Measurements from ENCODE around the gene AFF1.

AFF1 gene

GRCh38 chr4:87076690-87077358, 142.0 kb downstream of the AFF1 start:
- Histone ChIP-seq H3K27ac (ENCODE audit: low read depth, low read length) (no peak overlapping the region), H3F3A (ENCODE audit: insufficient read depth) (0 out of 2 replicates have a peak, but pooled peaks cover 6% of the 10 kb centered on the region), H3K9me2 (replicated peaks; ENCODE audit: insufficient read depth, low read length) (no peaks in the 10 kb centered on the region), H3K79me2 (ENCODE audit: insufficient read depth, low read length) (no peaks in the 10 kb centered on the region), H4K20me1 (ENCODE audit: low read depth, low read length) (no peaks in the 10 kb centered on the region), H2AFZ (ENCODE audit: low read depth, low read length, severe bottlenecking) (no peak overlapping the region), H3K36me3 (ENCODE audit: low read length) (no peaks in the 10 kb centered on the region), H3K9ac (ENCODE audit: low read length) (no peak overlapping the region), H3K9me3 (ENCODE audit: insufficient read depth, low read length) (no peaks in the 10 kb centered on the region), H3K4me3 (ENCODE audit: insufficient read depth, low read length, poor library complexity, severe bottlenecking) (no peak overlapping the region), H3K4me2 (ENCODE audit: low read depth, low read length, poor library complexity, severe bottlenecking) (no peak overlapping the region), H3K27me3 (ENCODE audit: low read length) (no peaks in the 10 kb centered on the region)
- no peak for TF ChIP-seq EZH2phosphoT487 (conservative IDR thresholded peaks at IDR 0.05; ENCODE audit: low read length)
- no peak for TF ChIP-seq CTCF (IDR thresholded peaks at IDR 0.05; ENCODE audit: insufficient read depth, low read length, poor library complexity, severe bottlenecking)

- no peaks in the 10 kb centered on the region for H3K36me3 ChIP-seq (ENCODE audit: low read length)
- H3K79me2 ChIP-seq (ENCODE audit: insufficient read depth, low read length) = no peaks in the 10 kb centered on the region
- H3K27ac ChIP-seq (ENCODE audit: low read depth, low read length) = no peak overlapping the region
- no peaks in the 10 kb centered on the region for H3K9me2 ChIP-seq (replicated peaks; ENCODE audit: insufficient read depth, low read length)
- H3F3A ChIP-seq (ENCODE audit: insufficient read depth) = 0 out of 2 replicates have a peak, but pooled peaks cover 6% of the 10 kb centered on the region
- no peaks in the 10 kb centered on the region for H3K27me3 ChIP-seq (ENCODE audit: low read length)
- no peak for TF ChIP-seq EZH2phosphoT487 (conservative IDR thresholded peaks at IDR 0.05; ENCODE audit: low read length)
- no peak for TF ChIP-seq CTCF (IDR thresholded peaks at IDR 0.05; ENCODE audit: insufficient read depth, low read length, poor library complexity, severe bottlenecking)
- H3K9me3 ChIP-seq (ENCODE audit: insufficient read depth, low read length) = no peaks in the 10 kb centered on the region
- no peaks in the 10 kb centered on the region for H4K20me1 ChIP-seq (ENCODE audit: low read depth, low read length)
- no peak overlapping the region for H3K4me3 ChIP-seq (ENCODE audit: insufficient read depth, low read length, poor library complexity, severe bottlenecking)
- H3K9ac ChIP-seq (ENCODE audit: low read length) = no peak overlapping the region
- no peak overlapping the region for H3K4me2 ChIP-seq (ENCODE audit: low read depth, low read length, poor library complexity, severe bottlenecking)
- no peak overlapping the region for H2AFZ ChIP-seq (ENCODE audit: low read depth, low read length, severe bottlenecking)
Observed at GRCh38 chr4:87077914-87078585, 143.2 kb downstream of the AFF1 start.

- no peaks in the 10 kb centered on the region for H3K9me2 ChIP-seq (replicated peaks; ENCODE audit: insufficient read depth, low read length)
- no peaks in the 10 kb centered on the region for H3K79me2 ChIP-seq (ENCODE audit: insufficient read depth, low read length)
- no peak for TF ChIP-seq CTCF (IDR thresholded peaks at IDR 0.05; ENCODE audit: insufficient read depth, low read length, poor library complexity, severe bottlenecking)
- TF ChIP-seq EZH2phosphoT487 (conservative IDR thresholded peaks at IDR 0.05; ENCODE audit: low read length) = no peak
- H2AFZ ChIP-seq (ENCODE audit: low read depth, low read length, severe bottlenecking) = no peak overlapping the region
- H3K4me3 ChIP-seq (ENCODE audit: insufficient read depth, low read length, poor library complexity, severe bottlenecking) = no peak overlapping the region
- no peaks in the 10 kb centered on the region for H4K20me1 ChIP-seq (ENCODE audit: low read depth, low read length)
- H3K27ac ChIP-seq (ENCODE audit: low read depth, low read length) = no peak overlapping the region
- H3K36me3 ChIP-seq (ENCODE audit: low read length) = no peaks in the 10 kb centered on the region
- H3K4me2 ChIP-seq (ENCODE audit: low read depth, low read length, poor library complexity, severe bottlenecking) = no peak overlapping the region
- H3F3A ChIP-seq (ENCODE audit: insufficient read depth) = no peaks in the 10 kb centered on the region
- H3K27me3 ChIP-seq (ENCODE audit: low read length) = no peaks in the 10 kb centered on the region
- H3K9ac ChIP-seq (ENCODE audit: low read length) = no peak overlapping the region
- no peaks in the 10 kb centered on the region for H3K9me3 ChIP-seq (ENCODE audit: insufficient read depth, low read length)
Observed at GRCh38 chr4:87078987-87079486, 144.2 kb downstream of the AFF1 start.
